Head of caudate nucleus (tissue), 42 donors: ENCODE results near the gene ITIH3.

Experiments
- DNase-seq, 42 donors: peaks; one replicate each; pipeline versions ENCODE4 v3.0.0 to v3.0.0-alpha.2; 2020 to 2021; ENCODE audit warnings: mixed read lengths in 7 of 42
- intact Hi-C: fragments of 100-400 bp; cut with DNase I; formaldehyde crosslinking; loops from one replicate; pipeline ENCODE4 v1.15.0; 2022

Gene ITIH3

GRCh38 chr3:52852419-52852818 lies 57.8 kb downstream of the ITIH3 start:
- intact Hi-C loops: no loop called here
- no peak for DNase-seq

- intact Hi-C loops: no loop called here
- no peak for DNase-seq
Observed at GRCh38 chr3:52854013-52854412, 59.4 kb downstream of the ITIH3 start.

GRCh38 chr3:52856666-52857065 lies 62.1 kb downstream of the ITIH3 start:
- intact Hi-C loops: no loop called here
- DNase-seq: no peak

- intact Hi-C loops: no loop called here
- DNase-seq: no peak
Observed at GRCh38 chr3:52857133-52857532, 62.5 kb downstream of the ITIH3 start.

GRCh38 chr3:52857864-52858263 lies 63.3 kb downstream of the ITIH3 start:
- DNase-seq: no peak
- intact Hi-C loops: no loop called here
